SK-N-SH (cell line): Measurements from ENCODE around the gene KCNQ5. TPM values are rescaled to one million over a fixed set of nuclear protein-coding genes. Genes with fewer than 3 reads are reported as not detected.

Experiments
- CTCF ChIA-PET: fragments of 300-600, 350-600 bp; formaldehyde crosslinking; extraction: SDS; loops from one replicate; lab custom pipeline; 2021; lab: Yijun Ruan, JAX
- POLR2A ChIA-PET: fragments of 350-600 bp; sonication (Branson Sonifier 250); formaldehyde crosslinking; extraction: SDS; loops from one replicate; lab custom pipeline; 2020; ENCODE audit warnings: antibody characterized with exemption, inconsistent platforms; lab: Yijun Ruan, JAX
- DNase-seq: peaks from one replicate; pipeline ENCODE4 v3.0.0; 2012
- H2AFZ ChIP-seq: fragments of 200-600 bp; sonication (generic); 2 replicates; pipeline ENCODE4 v1.8.1; 2016; ENCODE audit warnings: antibody characterized with exemption, mild to moderate bottlenecking, low read depth
- H3F3A ChIP-seq: fragments of 200-600 bp; sonication (generic); replicated peaks from 2 replicates; pipeline ENCODE3; 2016; ENCODE audit warnings: antibody characterized with exemption, mild to moderate bottlenecking; ENCODE audit not compliant: insufficient read depth
- H3K27ac ChIP-seq, 2 experiments: fragments of 200-500 bp in 1 of 2; fragments of 200-600 bp in 1 of 2; sonication (Bioruptor generic) in 1 of 2; sonication (generic), shearing (Covaris generic) in 1 of 2; 2 replicates each; pipeline versions ENCODE4 v1.5.1 to v1.6.1; 2014 to 2016; ENCODE audit warnings: low read depth in 2 of 2, inconsistent platforms in 1 of 2, low read length in 1 of 2, mild to moderate bottlenecking in 1 of 2, mixed read lengths in 1 of 2
- H3K27me3 ChIP-seq: fragments of 200-600 bp; sonication (generic), shearing (Covaris generic); 2 replicates; pipeline ENCODE4 v1.6.1; 2016; ENCODE audit warnings: mixed run types; ENCODE audit not compliant: insufficient read depth
- H3K36me3 ChIP-seq, 2 experiments: fragments of 200-500 bp in 1 of 2; fragments of 200-600 bp in 1 of 2; sonication (Bioruptor generic) in 1 of 2; sonication (generic) in 1 of 2; replicated peaks in 1 of 2; 2 replicates each; pipeline versions ENCODE3 to v1.5.1; 2014 to 2016; ENCODE audit warnings: low read length in 1 of 2, mild to moderate bottlenecking in 1 of 2; ENCODE audit not compliant: insufficient read depth in 2 of 2, control insufficient read depth in 1 of 2
- H3K4me1 ChIP-seq, 2 experiments: fragments of 200-500 bp in 1 of 2; fragments of 200-600 bp in 1 of 2; sonication (Bioruptor generic) in 1 of 2; sonication (generic), shearing (Covaris generic) in 1 of 2; 2 replicates each; pipeline versions ENCODE4 v1.5.1 to v1.6.1; 2014 to 2016; ENCODE audit warnings: low read depth in 1 of 2, low read length in 1 of 2, mixed run types in 1 of 2; ENCODE audit not compliant: insufficient read depth in 2 of 2, control insufficient read depth in 1 of 2
- H3K4me2 ChIP-seq: fragments of 200-600 bp; sonication (generic), shearing (Covaris generic); 2 replicates; pipeline ENCODE4 v1.6.1; 2017; ENCODE audit warnings: mixed run types
- H3K4me3 ChIP-seq, 2 experiments: fragments of 200-500 bp in 1 of 2; fragments of 200-600 bp in 1 of 2; sonication (Bioruptor generic) in 1 of 2; sonication (generic), shearing (Covaris generic) in 1 of 2; 2 replicates each; pipeline versions ENCODE4 v1.5.1 to v1.8.1; 2014 to 2016; ENCODE audit warnings: low read depth in 2 of 2, inconsistent platforms in 1 of 2, low read length in 1 of 2, mild to moderate bottlenecking in 1 of 2, mixed read lengths in 1 of 2, moderate library complexity in 1 of 2
- H3K79me2 ChIP-seq: fragments of 200-600 bp; sonication (generic); 2 replicates; pipeline ENCODE4 v1.8.1; 2017; ENCODE audit warnings: mild to moderate bottlenecking; ENCODE audit not compliant: insufficient read depth
- H3K9ac ChIP-seq: fragments of 200-600 bp; sonication (generic); 2 replicates; pipeline ENCODE4 v1.6.1; 2017; ENCODE audit warnings: mixed run types
- H3K9me2 ChIP-seq: fragments of 200-600 bp; sonication (generic); 2 replicates; pipeline ENCODE4 v1.6.1; 2017; ENCODE audit warnings: mixed run types
- H3K9me3 ChIP-seq: fragments of 200-600 bp; sonication (generic); 2 replicates; pipeline ENCODE4 v1.6.1; 2017; ENCODE audit warnings: mixed run types, mild to moderate bottlenecking, moderate library complexity
- H4K20me1 ChIP-seq: fragments of 200-600 bp; sonication (generic); 2 replicates; pipeline ENCODE4 v1.6.1; 2017; ENCODE audit warnings: mild to moderate bottlenecking, mixed run types; ENCODE audit not compliant: insufficient read depth
- CHD2 ChIP-seq: fragments of 150-350 bp; IDR thresholded peaks from 2 replicates; pipeline ENCODE4 v1.6.1; 2018; ENCODE audit warnings: low read length; ENCODE audit not compliant: partially characterized antibody
- ELF1 ChIP-seq: IDR thresholded peaks from 2 replicates; pipeline ENCODE4 v1.4.0; 2012
- FOXJ3 ChIP-seq: sonication (generic); formaldehyde crosslinking; IDR thresholded peaks from 2 replicates; pipeline ENCODE4 v1.5.1; 2020; ENCODE audit warnings: mild to moderate bottlenecking, missing genetic modification reagents
- MEF2A ChIP-seq: IDR thresholded peaks from 2 replicates; pipeline ENCODE4 v1.4.0; 2012; ENCODE audit warnings: low read depth, borderline replicate concordance
- NFIC ChIP-seq: IDR thresholded peaks from 2 replicates; pipeline ENCODE4 v1.4.0; 2012; ENCODE audit warnings: borderline replicate concordance
- POLR2AphosphoS5 ChIP-seq: IDR thresholded peaks from 2 replicates; pipeline ENCODE4 v1.6.1; 2012; ENCODE audit warnings: low read depth, low read length
- RAD21 ChIP-seq: IDR thresholded peaks from 2 replicates; pipeline ENCODE4 v1.6.1; 2012; ENCODE audit warnings: mild to moderate bottlenecking, low read length
- RCOR1 ChIP-seq: fragments of 150-350 bp; IDR thresholded peaks from 2 replicates; pipeline ENCODE4 v1.6.1; 2017; ENCODE audit warnings: antibody characterized with exemption, low read length
- SIN3A ChIP-seq: IDR thresholded peaks from 2 replicates; pipeline ENCODE4 v1.6.1; 2012; ENCODE audit warnings: low read depth, mild to moderate bottlenecking, low read length, moderate library complexity, borderline replicate concordance
- TCF12 ChIP-seq: IDR thresholded peaks from 2 replicates; pipeline ENCODE4 v1.4.0; 2012
- WGBS: methylation state at CpG from one replicate; pipeline ENCODE4 v1.1.6; 2017; ENCODE audit warnings: low lambda C conversion rate; 5-methylcytosine and 5-hydroxymethylcytosine counted together
- polyA plus RNA-seq, 3 experiments: library from polyadenylated mRNA; depleted of rRNA; stranded (reverse); fragments of >200 nt; gene quantifications; 2 replicates each; pipeline ENCODE4 v1.2.3, GENCODE V29; 2012
- TF ChIP-seq, protein P1 (sequence below): IDR thresholded peaks from 2 replicates; pipeline ENCODE4 v1.4.0; 2012; ENCODE audit warnings: low read depth, borderline replicate concordance
- TF ChIP-seq, protein P2 (sequence below): IDR thresholded peaks from 2 replicates; pipeline ENCODE4 v1.4.0; 2012; ENCODE audit warnings: low read depth, borderline replicate concordance
- TF ChIP-seq, protein P3 (sequence below): IDR thresholded peaks from 2 replicates; pipeline ENCODE4 v1.4.0; 2012; ENCODE audit warnings: low read depth

KCNQ5 gene
- polyA plus RNA-seq, 1 of the 3 experiments (the other 2 are of a cell fraction): 3.2 TPM

DNA sequence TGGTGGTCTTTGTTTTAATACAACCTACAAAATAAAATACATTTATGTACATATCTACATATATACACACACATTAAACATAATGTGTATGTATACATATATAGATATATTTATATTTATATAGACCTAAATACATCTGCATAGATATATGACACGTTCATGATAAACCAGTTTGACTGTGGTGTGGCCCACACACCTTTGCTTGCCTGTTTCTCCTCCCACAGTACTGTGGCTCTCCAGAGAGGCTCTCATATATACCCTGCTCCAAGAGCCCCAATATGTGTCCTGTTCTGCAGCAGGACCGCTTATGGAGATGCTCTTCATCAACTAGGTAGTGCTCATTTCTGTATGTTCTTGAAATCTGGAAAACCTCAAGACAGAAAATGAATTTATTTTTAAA, 207.0 kb downstream of the KCNQ5 start (continued):
- TF ChIP-seq CHD2: no peak
- TF ChIP-seq, protein P1, sequence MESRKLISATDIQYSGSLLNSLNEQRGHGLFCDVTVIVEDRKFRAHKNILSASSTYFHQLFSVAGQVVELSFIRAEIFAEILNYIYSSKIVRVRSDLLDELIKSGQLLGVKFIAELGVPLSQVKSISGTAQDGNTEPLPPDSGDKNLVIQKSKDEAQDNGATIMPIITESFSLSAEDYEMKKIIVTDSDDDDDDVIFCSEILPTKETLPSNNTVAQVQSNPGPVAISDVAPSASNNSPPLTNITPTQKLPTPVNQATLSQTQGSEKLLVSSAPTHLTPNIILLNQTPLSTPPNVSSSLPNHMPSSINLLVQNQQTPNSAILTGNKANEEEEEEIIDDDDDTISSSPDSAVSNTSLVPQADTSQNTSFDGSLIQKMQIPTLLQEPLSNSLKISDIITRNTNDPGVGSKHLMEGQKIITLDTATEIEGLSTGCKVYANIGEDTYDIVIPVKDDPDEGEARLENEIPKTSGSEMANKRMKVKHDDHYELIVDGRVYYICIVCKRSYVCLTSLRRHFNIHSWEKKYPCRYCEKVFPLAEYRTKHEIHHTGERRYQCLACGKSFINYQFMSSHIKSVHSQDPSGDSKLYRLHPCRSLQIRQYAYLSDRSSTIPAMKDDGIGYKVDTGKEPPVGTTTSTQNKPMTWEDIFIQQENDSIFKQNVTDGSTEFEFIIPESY: no peak

DNA sequence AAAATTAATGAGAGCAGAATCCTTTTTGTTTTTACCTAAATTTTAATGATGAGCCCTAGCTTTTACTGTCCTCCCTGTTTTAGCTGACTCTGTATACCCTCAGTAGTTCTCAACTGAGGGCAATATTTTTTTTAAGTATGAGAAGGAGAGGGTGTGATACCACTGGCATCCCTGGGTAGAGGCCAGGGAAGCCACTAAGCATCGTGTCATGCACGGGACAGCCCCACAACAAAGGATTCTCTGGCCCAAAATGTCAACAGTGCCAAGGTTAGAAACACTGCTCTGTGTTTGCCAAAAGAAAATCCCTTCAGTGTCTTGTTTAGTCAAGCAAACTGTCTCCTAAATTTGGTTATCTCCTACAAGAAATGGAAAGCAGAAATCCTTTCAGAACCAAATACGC, 210.4 kb downstream of the KCNQ5 start:
- H3K9me2 ChIP-seq: no peaks in the 10 kb centered on the region
- no peak overlapping the region for H3K9ac ChIP-seq
- no peak overlapping the region for H3K4me2 ChIP-seq
- WGBS: 88% methylated on average over 3 of the region's 3 CpGs
- ChIA-PET POLR2A (no interaction called here), CTCF (no interaction called here)
- no peak overlapping the region for H3K4me3 ChIP-seq
- no peaks in the 10 kb centered on the region for H4K20me1 ChIP-seq
- no peak overlapping the region for H3K27ac ChIP-seq
- H3K36me3 ChIP-seq: peaks cover 0 to 3% of the 10 kb centered on the region in 2 experiments
- DNase-seq: no peak
- TF ChIP-seq, protein P2, sequence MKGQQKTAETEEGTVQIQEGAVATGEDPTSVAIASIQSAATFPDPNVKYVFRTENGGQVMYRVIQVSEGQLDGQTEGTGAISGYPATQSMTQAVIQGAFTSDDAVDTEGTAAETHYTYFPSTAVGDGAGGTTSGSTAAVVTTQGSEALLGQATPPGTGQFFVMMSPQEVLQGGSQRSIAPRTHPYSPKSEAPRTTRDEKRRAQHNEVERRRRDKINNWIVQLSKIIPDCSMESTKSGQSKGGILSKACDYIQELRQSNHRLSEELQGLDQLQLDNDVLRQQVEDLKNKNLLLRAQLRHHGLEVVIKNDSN: no peak
- TF ChIP-seq POLR2AphosphoS5 (no peak), NFIC (no peak), SIN3A (no peak), RCOR1 (no peak), MEF2A (no peak), ELF1 (no peak), FOXJ3 (CRISPR knock-in tag) (no peak), TCF12 (no peak)
- TF ChIP-seq, protein P3, sequence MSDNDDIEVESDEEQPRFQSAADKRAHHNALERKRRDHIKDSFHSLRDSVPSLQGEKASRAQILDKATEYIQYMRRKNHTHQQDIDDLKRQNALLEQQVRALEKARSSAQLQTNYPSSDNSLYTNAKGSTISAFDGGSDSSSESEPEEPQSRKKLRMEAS: no peak
- H3K4me1 ChIP-seq: no peaks in the 10 kb centered on the region
- H3K79me2 ChIP-seq: peaks cover 44% of the 10 kb centered on the region
- H3F3A ChIP-seq: peaks cover 4% of the 10 kb centered on the region
- H2AFZ ChIP-seq: no peak overlapping the region
- no peaks in the 10 kb centered on the region for H3K9me3 ChIP-seq
- H3K27me3 ChIP-seq: no peaks in the 10 kb centered on the region

DNA sequence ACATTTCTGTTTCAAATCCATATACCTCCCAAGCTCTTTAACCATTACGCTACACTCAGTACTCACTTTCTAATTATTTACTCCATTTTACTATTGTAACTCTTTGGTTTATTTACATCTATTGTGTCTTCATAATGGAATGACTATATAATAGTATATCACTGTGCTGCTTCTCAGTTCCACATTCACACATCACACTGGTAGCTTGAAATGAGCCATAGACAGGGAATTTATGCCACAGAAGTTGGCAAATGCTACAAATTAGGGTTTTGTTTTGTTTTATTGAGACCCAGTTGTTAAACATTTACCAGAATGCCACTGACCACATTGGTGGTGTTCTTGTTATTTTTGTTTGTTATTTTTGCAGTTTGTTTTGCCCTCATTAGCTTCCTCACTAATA, 213.9 kb downstream of the KCNQ5 start:
- DNase-seq: no peak
- H3K4me3 ChIP-seq: no peak overlapping the region
- H2AFZ ChIP-seq: no peak overlapping the region
- no peaks in the 10 kb centered on the region for H3K27me3 ChIP-seq
- H4K20me1 ChIP-seq: no peaks in the 10 kb centered on the region
- no peak overlapping the region for H3K27ac ChIP-seq
- ChIA-PET CTCF (no interaction called here), POLR2A (no interaction called here)
- no peaks in the 10 kb centered on the region for H3K4me1 ChIP-seq
- no peaks in the 10 kb centered on the region for H3K9me2 ChIP-seq
- peaks cover 31% of the 10 kb centered on the region for H3K79me2 ChIP-seq
- no peaks in the 10 kb centered on the region for H3K9me3 ChIP-seq
- H3K4me2 ChIP-seq: no peak overlapping the region
- TF ChIP-seq, protein P3: no peak
- no peak for TF ChIP-seq RAD21
- TF ChIP-seq, all 33 proteins: peak for 0
- WGBS: 93% methylated on average over 1 of the region's 1 CpG
- H3F3A ChIP-seq: no peaks in the 10 kb centered on the region
- H3K36me3 ChIP-seq: peaks cover 0 to 7% of the 10 kb centered on the region in 2 experiments
- no peak overlapping the region for H3K9ac ChIP-seq
